Measurements from ENCODE around the gene NFKBIB.
A peak's percentile ranks its signal among the peaks of the same experiment; 100 is the strongest.

NFKBIB gene

GRCh38 chr19:38919837-38920601 lies 20.2 kb downstream of the NFKBIB start:
- Mint-ChIP-seq H3K9me3 (no peaks in the 10 kb centered on the region), H3K4me3 (no peak overlapping the region), H3K36me3 (peaks cover 10% of the 10 kb centered on the region), H3K27me3 (no peaks in the 10 kb centered on the region), H3K27ac (no peak overlapping the region), H3K4me1 (no peaks in the 10 kb centered on the region)
- no peak for ATAC-seq (ENCODE audit: low read depth)
- no peak for DNase-seq (ENCODE audit: low spot score in 2 of 2)

- DNase-seq (ENCODE audit: low spot score in 2 of 2) = no peak
- Mint-ChIP-seq H3K9me3 (no peaks in the 10 kb centered on the region), H3K4me1 (no peaks in the 10 kb centered on the region), H3K27me3 (no peaks in the 10 kb centered on the region), H3K4me3 (no peak overlapping the region), H3K27ac (no peak overlapping the region), H3K36me3 (peaks cover 10% of the 10 kb centered on the region)
- ATAC-seq (ENCODE audit: low read depth) = no peak
Measured at GRCh38 chr19:38920602-38921419, 21.0 kb downstream of the NFKBIB start.

- no peak overlapping the region for H3K4me3 Mint-ChIP-seq
- H3K27me3 Mint-ChIP-seq = no peaks in the 10 kb centered on the region
- H3K9me3 Mint-ChIP-seq = no peaks in the 10 kb centered on the region
- DNase-seq (ENCODE audit: low spot score in 2 of 2) (no peak), ATAC-seq (ENCODE audit: low read depth) (no peak)
- H3K4me1 Mint-ChIP-seq = no peaks in the 10 kb centered on the region
- peaks cover 12% of the 10 kb centered on the region for H3K36me3 Mint-ChIP-seq
- no peak overlapping the region for H3K27ac Mint-ChIP-seq
Measured at GRCh38 chr19:38921420-38922274, 21.9 kb downstream of the NFKBIB start.

- Mint-ChIP-seq H3K36me3 (peaks cover 12% of the 10 kb centered on the region), H3K9me3 (no peaks in the 10 kb centered on the region), H3K27me3 (no peaks in the 10 kb centered on the region), H3K4me3 (no peak overlapping the region), H3K4me1 (no peaks in the 10 kb centered on the region), H3K27ac (no peak overlapping the region)
- no peak for ATAC-seq (ENCODE audit: low read depth)
- DNase-seq (ENCODE audit: low spot score in 2 of 2) = no peak
Measured at GRCh38 chr19:38922482-38922881, 22.7 kb downstream of the NFKBIB start.

GRCh38 chr19:38924388-38924787 lies 24.6 kb downstream of the NFKBIB start:
- Mint-ChIP-seq H3K9me3 (no peaks in the 10 kb centered on the region), H3K4me1 (peaks cover 2% of the 10 kb centered on the region), H3K36me3 (peaks cover 14% of the 10 kb centered on the region), H3K27me3 (no peaks in the 10 kb centered on the region), H3K27ac (no peak overlapping the region), H3K4me3 (no peak overlapping the region)
- ATAC-seq (ENCODE audit: low read depth) (no peak), DNase-seq (ENCODE audit: low spot score in 2 of 2) (no peak)

- H3K36me3 Mint-ChIP-seq = peaks cover 10% of the 10 kb centered on the region
- ATAC-seq (ENCODE audit: low read depth) = no peak
- no peaks in the 10 kb centered on the region for H3K9me3 Mint-ChIP-seq
- H3K27me3 Mint-ChIP-seq = no peaks in the 10 kb centered on the region
- H3K4me1 Mint-ChIP-seq = peaks cover 22% of the 10 kb centered on the region
- H3K4me3 Mint-ChIP-seq = peak overlapping the region; percentile 35
- H3K27ac Mint-ChIP-seq = no peak overlapping the region
- DNase-seq (ENCODE audit: low spot score in 2 of 2) = no peak
Measured at GRCh38 chr19:38928391-38929001, 28.7 kb downstream of the NFKBIB start.

- H3K4me1 Mint-ChIP-seq = peaks cover 23% of the 10 kb centered on the region
- H3K36me3 Mint-ChIP-seq = peaks cover 19% of the 10 kb centered on the region
- peak; percentile 97 to 98 for DNase-seq (ENCODE audit: low spot score in 2 of 2)
Measured at GRCh38 chr19:38929929-38930775, 30.4 kb downstream of the NFKBIB start, which contains the start of gene SARS2. TSS of gene SARS2 (minus strand) at chr19:38930763. CDS start at chr19:38930736, 27 bp downstream.

GRCh38 chr19:38930776-38931520 lies 31.2 kb downstream of the NFKBIB start, which contains the start of gene MRPS12:
TSS of gene MRPS12 (plus strand) at chr19:38930944. CDS start at chr19:38931295, 351 bp downstream.
- H3K36me3 Mint-ChIP-seq = peaks cover 21% of the 10 kb centered on the region
- no peak for DNase-seq (ENCODE audit: low spot score in 2 of 2)
- H3K27ac Mint-ChIP-seq = peak within 1 kb of the TSS; percentile 97
- peak; percentile 93 for ATAC-seq (ENCODE audit: low read depth)
- H3K4me3 Mint-ChIP-seq = peak within 1 kb of the TSS; percentile 96
- H3K9me3 Mint-ChIP-seq = peaks cover 2% of the 10 kb centered on the region
- peaks cover 23% of the 10 kb centered on the region for H3K4me1 Mint-ChIP-seq
- H3K27me3 Mint-ChIP-seq = no peaks in the 10 kb centered on the region

More at GRCh38 chr19:38929929-38930775, 30.4 kb downstream of the NFKBIB start, which contains the start of gene SARS2:
- ATAC-seq (ENCODE audit: low read depth) = peak; percentile 49
- Mint-ChIP-seq H3K9me3 (peaks cover 2% of the 10 kb centered on the region), H3K4me3 (peak within 1 kb of the TSS; percentile 96), H3K27ac (peak within 1 kb of the TSS; percentile 97), H3K27me3 (no peaks in the 10 kb centered on the region)

GRCh38 chr19:38931521-38931793 lies 31.7 kb downstream of the NFKBIB start:
- ATAC-seq (ENCODE audit: low read depth) = no peak
- DNase-seq (ENCODE audit: low spot score in 2 of 2) = no peak
- peaks cover 21% of the 10 kb centered on the region for H3K36me3 Mint-ChIP-seq
- H3K27ac Mint-ChIP-seq = peak overlapping the region; percentile 97
- H3K27me3 Mint-ChIP-seq = no peaks in the 10 kb centered on the region
- H3K4me3 Mint-ChIP-seq = peak overlapping the region; percentile 96
- peaks cover 23% of the 10 kb centered on the region for H3K4me1 Mint-ChIP-seq
- peaks cover 2% of the 10 kb centered on the region for H3K9me3 Mint-ChIP-seq

- Mint-ChIP-seq H3K9me3 (peaks cover 2% of the 10 kb centered on the region), H3K27me3 (no peaks in the 10 kb centered on the region), H3K36me3 (peaks cover 21% of the 10 kb centered on the region), H3K27ac (no peak overlapping the region), H3K4me3 (peak overlapping the region; percentile 43), H3K4me1 (peaks cover 23% of the 10 kb centered on the region)
- DNase-seq (ENCODE audit: low spot score in 2 of 2) (peak in 1 of 2 donors; percentile 31), ATAC-seq (ENCODE audit: low read depth) (no peak)
Measured at GRCh38 chr19:38932425-38933179, 32.8 kb downstream of the NFKBIB start.

GRCh38 chr19:38933544-38933943 lies 33.8 kb downstream of the NFKBIB start:
- DNase-seq (ENCODE audit: low spot score in 2 of 2) = no peak
- Mint-ChIP-seq H3K4me3 (no peak overlapping the region), H3K36me3 (peaks cover 20% of the 10 kb centered on the region), H3K9me3 (peaks cover 2% of the 10 kb centered on the region), H3K4me1 (peaks cover 22% of the 10 kb centered on the region), H3K27ac (no peak overlapping the region), H3K27me3 (no peaks in the 10 kb centered on the region)
- no peak for ATAC-seq (ENCODE audit: low read depth)

GRCh38 chr19:38939957-38940356 lies 40.2 kb downstream of the NFKBIB start:
- no peaks in the 10 kb centered on the region for H3K9me3 Mint-ChIP-seq
- H3K4me1 Mint-ChIP-seq = peaks cover 2% of the 10 kb centered on the region
- H3K27me3 Mint-ChIP-seq = peaks cover 11% of the 10 kb centered on the region
- peaks cover 5% of the 10 kb centered on the region for H3K36me3 Mint-ChIP-seq
- DNase-seq (ENCODE audit: low spot score in 2 of 2) = no peak
- no peak overlapping the region for H3K4me3 Mint-ChIP-seq
- H3K27ac Mint-ChIP-seq = no peak overlapping the region
- no peak for ATAC-seq (ENCODE audit: low read depth)
